HCT116 (cell line): ENCODE data around the gene EVI5. TPM values are rescaled to one million over a fixed set of nuclear protein-coding genes. Genes with fewer than 3 reads are reported as not detected.

Experiments used
- ATAC-seq: fragments of 200-7000 bp; cut with Tn5 transposase; 2 replicates; pipeline ENCODE4 v1.9.1; 2020; ENCODE audit warnings: mild to moderate bottlenecking, moderate library complexity
- BruUV-seq: library from RNA; stranded (reverse); fragments of 400-500 nt; replicated peaks from 2 replicates; lab custom pipeline; 2021; lab: Mats Ljungman, UMichigan
- CTCF ChIA-PET: fragments of 300-600 bp; sonication (Branson Sonifier 250); formaldehyde crosslinking; loops from one replicate; lab custom pipeline; 2021; ENCODE audit warnings: antibody characterized with exemption; lab: Charles Lee
- POLR2A ChIA-PET: fragments of 300-600, 350-600 bp; sonication (Branson Sonifier 250); formaldehyde crosslinking; loops from one replicate; lab custom pipeline; 2021; ENCODE audit warnings: antibody characterized with exemption; lab: Charles Lee
- RAD21 ChIA-PET, 2 experiments: fragments of 300-600 bp; sonication (Branson Sonifier 250); formaldehyde crosslinking; loops; one replicate each; lab custom pipeline; 2023; ENCODE audit warnings: low total read pairs in 2 of 2; ENCODE audit not compliant: uncharacterized antibody in 2 of 2, unreplicated experiment in 2 of 2, low non-redundant PET in 1 of 2; lab: Charles Lee
- DNase-seq: peaks from one replicate; pipeline ENCODE4 v3.0.0-alpha.2; 2010; ENCODE audit warnings: low read depth, low spot score
- H2AFZ ChIP-seq: fragments of 200-600 bp; shearing (Covaris generic), sonication (generic); 2 replicates; pipeline ENCODE4 v1.6.1; 2017; ENCODE audit warnings: low read depth, mixed run types, mixed read lengths, antibody characterized with exemption, low read length; ENCODE audit not compliant: poor library complexity, severe bottlenecking
- H3K27ac ChIP-seq: 2 replicates; pipeline ENCODE4 v1.5.1; 2012; ENCODE audit warnings: low read depth, low read length
- H3K27me3 ChIP-seq: fragments of 200-600 bp; sonication (generic); 2 replicates; pipeline ENCODE4 v1.6.1; 2016; ENCODE audit warnings: mixed run types, low read length, mixed read lengths; ENCODE audit not compliant: insufficient read depth
- H3K36me3 ChIP-seq, 2 experiments: fragments of 200-500 bp in 1 of 2; fragments of 200-600 bp in 1 of 2; sonication (Bioruptor generic) in 1 of 2; sonication (generic) in 1 of 2; 2 replicates each; pipeline versions ENCODE4 v1.5.1 to v1.6.1; 2014 to 2016; ENCODE audit warnings: low read length in 2 of 2, inconsistent platforms in 1 of 2, mixed read lengths in 1 of 2, mixed run types in 1 of 2; ENCODE audit not compliant: insufficient read depth in 2 of 2, control insufficient read depth in 1 of 2
- H3K4me1 ChIP-seq, 2 experiments: fragments of 200-600 bp in 1 of 2; sonication (generic) in 1 of 2; 2 replicates each; pipeline versions ENCODE4 v1.5.1 to v1.6.1; 2012 to 2017; ENCODE audit warnings: low read length in 2 of 2, inconsistent platforms in 1 of 2, mild to moderate bottlenecking in 1 of 2, mixed read lengths in 1 of 2, mixed run types in 1 of 2, moderate library complexity in 1 of 2; ENCODE audit not compliant: insufficient read depth in 2 of 2, control insufficient read depth in 1 of 2
- H3K4me2 ChIP-seq: fragments of 200-600 bp; sonication (generic); 2 replicates; pipeline ENCODE4 v1.6.1; 2017; ENCODE audit warnings: mixed run types, low read length, mixed read lengths
- H3K4me3 ChIP-seq, 2 experiments: fragments of 200-600 bp in 1 of 2; sonication (generic) in 1 of 2; replicated peaks in 1 of 2; 2 replicates each; pipeline ENCODE4 v1.5.1; 2011 to 2016; ENCODE audit warnings: low read length in 2 of 2, control low read depth in 1 of 2, low read depth in 1 of 2, mild to moderate bottlenecking in 1 of 2, mixed read lengths in 1 of 2, mixed run types in 1 of 2
- H3K79me2 ChIP-seq: fragments of 200-600 bp; sonication (generic); 2 replicates; pipeline ENCODE4 v1.6.1; 2017; ENCODE audit warnings: mild to moderate bottlenecking, mixed run types, low read length, moderate library complexity, mixed read lengths; ENCODE audit not compliant: insufficient read depth
- H3K9ac ChIP-seq: fragments of 200-600 bp; sonication (generic); 2 replicates; pipeline ENCODE4 v1.6.1; 2016; ENCODE audit warnings: low read length, mixed read lengths
- H3K9me2 ChIP-seq: fragments of 200-600 bp; sonication (generic), shearing (Covaris generic); 2 replicates; pipeline ENCODE4 v1.6.1; 2017; ENCODE audit warnings: mixed run types, mild to moderate bottlenecking, moderate library complexity; ENCODE audit not compliant: insufficient read depth
- H3K9me3 ChIP-seq, 2 experiments: fragments of 200-500 bp in 1 of 2; fragments of 200-600 bp in 1 of 2; sonication (Bioruptor generic) in 1 of 2; sonication (generic) in 1 of 2; 2 replicates each; pipeline ENCODE4 v1.6.1; 2014 to 2017; ENCODE audit warnings: low read length in 2 of 2, mixed read lengths in 2 of 2, inconsistent platforms in 1 of 2, low read depth in 1 of 2, mild to moderate bottlenecking in 1 of 2, mixed run types in 1 of 2, moderate library complexity in 1 of 2; ENCODE audit not compliant: control insufficient read depth in 1 of 2, insufficient read depth in 1 of 2
- H4K20me1 ChIP-seq: fragments of 200-600 bp; sonication (generic), shearing (Covaris generic); 2 replicates; pipeline ENCODE4 v1.6.1; 2017; ENCODE audit warnings: mixed run types, mild to moderate bottlenecking, moderate library complexity; ENCODE audit not compliant: insufficient read depth
- ATF3 ChIP-seq: IDR thresholded peaks from 2 replicates; pipeline ENCODE4 v1.6.1; 2012
- CBX3 ChIP-seq: IDR thresholded peaks from 2 replicates; pipeline ENCODE4 v1.6.1; 2012; ENCODE audit warnings: low read depth
- CEBPB ChIP-seq: IDR thresholded peaks from 2 replicates; pipeline ENCODE4 v1.6.1; 2012; ENCODE audit warnings: low read depth
- CTCF ChIP-seq, 3 experiments: fragments of 200-600 bp in 1 of 3; sonication (generic) in 1 of 3; IDR thresholded peaks in 2 of 3; conservative IDR thresholded peaks in 1 of 3; 2 replicates each; pipeline ENCODE4 v1.5.1; 2012 to 2017; ENCODE audit warnings: low read depth in 2 of 3, low read length in 2 of 3, antibody characterized with exemption in 1 of 3, borderline replicate concordance in 1 of 3, control low read depth in 1 of 3, mild to moderate bottlenecking in 1 of 3, mixed read lengths in 1 of 3, mixed run types in 1 of 3, moderate library complexity in 1 of 3; ENCODE audit not compliant: insufficient read depth in 1 of 3
- EGR1 ChIP-seq: IDR thresholded peaks from 2 replicates; pipeline ENCODE4 v1.6.1; 2012; ENCODE audit warnings: low read depth
- EZH2 ChIP-seq: fragments of 200-600 bp; sonication (generic); IDR thresholded peaks from 2 replicates; pipeline ENCODE4 v1.6.1; 2017; ENCODE audit warnings: antibody characterized with exemption, mixed run types
- EZH2phosphoT487 ChIP-seq: fragments of 200-600 bp; IDR thresholded peaks from 2 replicates; pipeline ENCODE4 v1.6.1; 2018; ENCODE audit warnings: antibody characterized with exemption, borderline replicate concordance
- FOSL1 ChIP-seq: IDR thresholded peaks from 2 replicates; pipeline ENCODE4 v1.6.1; 2012; ENCODE audit warnings: low read depth
- JUND ChIP-seq: IDR thresholded peaks from 2 replicates; pipeline ENCODE4 v1.6.1; 2012
- MAX ChIP-seq: IDR thresholded peaks from 2 replicates; pipeline ENCODE4 v1.6.1; 2012
- POLR2A ChIP-seq: IDR thresholded peaks from 2 replicates; pipeline ENCODE4 v1.7.0; 2011; ENCODE audit warnings: borderline replicate concordance; ENCODE audit not compliant: insufficient read depth, insufficient read length; ENCODE audit errors: extremely low read depth
- RAD21 ChIP-seq: IDR thresholded peaks from 2 replicates; pipeline ENCODE4 v1.6.1; 2012; ENCODE audit warnings: low read depth, mild to moderate bottlenecking
- REST ChIP-seq: IDR thresholded peaks from 2 replicates; pipeline ENCODE4 v1.6.1; 2012; ENCODE audit warnings: low read depth
- SP1 ChIP-seq: IDR thresholded peaks from 2 replicates; pipeline ENCODE4 v1.6.1; 2012; ENCODE audit warnings: low read depth
- SRF ChIP-seq: IDR thresholded peaks from 2 replicates; pipeline ENCODE4 v1.6.1; 2012; ENCODE audit warnings: low read depth
- ZBTB33 ChIP-seq: IDR thresholded peaks from 2 replicates; pipeline ENCODE4 v1.6.1; 2011; ENCODE audit warnings: mild to moderate bottlenecking, low read length, moderate library complexity; ENCODE audit not compliant: insufficient replicate concordance; ENCODE audit errors: extremely low read depth
- ZFX ChIP-seq: fragments of 450-650 bp; IDR thresholded peaks from 2 replicates; pipeline ENCODE4 v1.6.1; 2017
- ZNF274 ChIP-seq: fragments of 200-500 bp; sonication (Bioruptor generic); IDR thresholded peaks from 2 replicates; pipeline ENCODE4 v1.6.1; 2014; ENCODE audit warnings: mild to moderate bottlenecking, low read depth, low read length, inconsistent platforms
- intact Hi-C: fragments of 100-400 bp; cut with micrococcal nuclease; formaldehyde crosslinking; loops from 2 replicates; pipeline ENCODE4 v1.10.0; 2022
- total RNA-seq: library from RNA; stranded (reverse); gene quantifications from one replicate; pipeline ENCODE4 v1.2.1, GENCODE V29; 2021; ENCODE audit not compliant: unreplicated experiment

The EVI5 gene
- total RNA-seq, 1 experiment from 2014 or later: 21.8 TPM

- TF ChIP-seq SRF (no peak), CEBPB (no peak)
Observed at GRCh38 chr1:92822879-92823278, 38.0 kb upstream of the EVI5 start (continued).

GRCh38 chr1:92820551-92820950 is 35.6 kb upstream of the EVI5 start:
- no peak for ATAC-seq
- H3K27me3 ChIP-seq: no peaks in the 10 kb centered on the region
- TF ChIP-seq FOSL1 (no peak), JUND (no peak), EGR1 (no peak), RAD21 (no peak), SP1 (no peak), CBX3 (no peak), POLR2A (no peak), EZH2phosphoT487 (no peak), ZBTB33 (no peak), CTCF (IDR thresholded peaks at IDR 0.05 in 2 of 3, conservative IDR thresholded peaks at IDR 0.05 in 1 of 3; ENCODE audit: borderline replicate concordance in 1 of 3, insufficient read depth in 1 of 3, low read depth in 2 of 3, low read length in 2 of 3) (no peak), SRF (no peak), MAX (no peak), ZFX (no peak), ATF3 (no peak), REST (no peak), ZNF274 (no peak), EZH2 (no peak), CEBPB (no peak)
- TF ChIP-seq, all 23 proteins: peak for 0
- Histone ChIP-seq H3K9ac (no peak overlapping the region), H3K36me3 (no peaks in the 10 kb centered on the region), H3K9me2 (0 out of 2 replicates have a peak, but pooled peaks cover 2% of the 10 kb centered on the region), H3K9me3 (no peaks in the 10 kb centered on the region), H3K4me3 (no peak overlapping the region), H3K4me1 (peaks cover 0 to 15% of the 10 kb centered on the region in 2 experiments; a peak in 1 of 4 replicates), H2AFZ (no peak overlapping the region), H3K27ac (no peak overlapping the region), H3K79me2 (no peaks in the 10 kb centered on the region), H4K20me1 (no peaks in the 10 kb centered on the region), H3K4me2 (no peak overlapping the region)
- POLR2A ChIA-PET: interaction anchor here (3.1 kb wide), 1 partner anchor 11 kb away, joined by 11 read pairs; the partner anchor contains the start of gene RPL5
- BruUV-seq: no TSS peak
- no peak for DNase-seq
- RAD21 ChIA-PET: no interaction called here
- intact Hi-C loops: no loop called here
- CTCF ChIA-PET: interaction anchor here (1.3 to 3.2 kb wide), 2 partner anchors 11 to 16 kb away, joined by 3 to 18 read pairs; partner anchors contain the start of gene RPL5
